CD4-positive, alpha-beta T cell treated with Interleukin-6 at 100 ng/mL for 8 hours (primary cell): ENCODE measurements around the gene RIIAD1.
"Not testable (repeated sequence)": the region's sequence is repeated elsewhere in the genome, so short reads cannot be mapped to it uniquely, and the experiment has no call there.

Source experiments
- DNase-seq: peaks from one replicate; pipeline ENCODE4 v3.0.0-alpha.2; 2020; ENCODE audit warnings: mixed read lengths, low spot score

Gene RIIAD1

GRCh38 chr1:151720974-151721787 is at the start of gene RIIAD1:
Gene RIIAD1, plus strand, starts transcription at chr1:151721522. Its CDS starts 15 bp downstream, at chr1:151721537.
- peak; percentile 46 for DNase-seq

DNA sequence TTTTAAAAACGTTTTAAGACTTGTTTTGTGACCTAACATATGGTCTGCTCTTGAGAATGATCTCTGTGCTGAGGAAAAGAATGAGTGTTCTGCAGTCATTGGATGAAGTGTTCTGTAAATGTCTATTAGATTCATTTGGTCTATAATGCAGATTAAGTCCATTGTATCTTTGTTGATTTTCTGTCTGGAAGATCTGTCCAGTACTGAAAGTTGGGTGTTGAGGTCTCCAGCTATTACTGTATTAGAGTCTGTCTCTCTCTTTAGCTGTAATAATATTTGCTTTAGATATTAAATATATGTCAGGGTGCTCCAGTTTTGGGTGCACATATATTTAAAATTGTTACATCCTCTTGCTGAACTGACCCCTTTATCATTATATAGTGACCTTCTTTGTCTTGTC is 47.9 kb upstream of the RIIAD1 start:
- no peak for DNase-seq

GRCh38 chr1:151680391-151680790 is 40.9 kb upstream of the RIIAD1 start:
- no peak for DNase-seq

DNA sequence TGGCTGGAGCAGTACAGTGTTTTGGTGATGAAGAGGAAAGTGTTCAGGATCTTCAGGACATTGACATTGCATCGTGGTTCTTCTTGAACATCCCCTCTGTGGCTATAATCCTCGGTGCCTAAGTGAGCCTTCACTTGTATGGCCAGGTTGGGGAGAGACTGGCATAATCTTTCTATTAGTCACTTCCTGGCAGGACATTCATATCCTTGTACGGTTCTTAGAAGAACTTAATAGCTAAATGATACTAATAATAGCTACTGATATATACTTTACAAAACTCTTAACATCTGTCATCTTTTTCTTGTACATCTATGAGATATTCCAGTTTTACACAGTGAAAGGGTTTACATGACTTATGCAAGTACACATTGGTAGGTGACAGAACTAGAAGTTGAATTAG is 40.5 kb upstream of the RIIAD1 start:
- no peak for DNase-seq

GRCh38 chr1:151681923-151682322 is 39.4 kb upstream of the RIIAD1 start:
- no peak for DNase-seq

GRCh38 chr1:151682901-151683300 is 38.4 kb upstream of the RIIAD1 start:
- DNase-seq = not testable (repeated sequence)

GRCh38 chr1:151684128-151684527 is 37.2 kb upstream of the RIIAD1 start:
- DNase-seq = no peak

GRCh38 chr1:151686561-151686960 is 34.8 kb upstream of the RIIAD1 start:
- DNase-seq = no peak

- DNase-seq = no peak
Observed at GRCh38 chr1:151689494-151689893, 31.8 kb upstream of the RIIAD1 start.

DNA sequence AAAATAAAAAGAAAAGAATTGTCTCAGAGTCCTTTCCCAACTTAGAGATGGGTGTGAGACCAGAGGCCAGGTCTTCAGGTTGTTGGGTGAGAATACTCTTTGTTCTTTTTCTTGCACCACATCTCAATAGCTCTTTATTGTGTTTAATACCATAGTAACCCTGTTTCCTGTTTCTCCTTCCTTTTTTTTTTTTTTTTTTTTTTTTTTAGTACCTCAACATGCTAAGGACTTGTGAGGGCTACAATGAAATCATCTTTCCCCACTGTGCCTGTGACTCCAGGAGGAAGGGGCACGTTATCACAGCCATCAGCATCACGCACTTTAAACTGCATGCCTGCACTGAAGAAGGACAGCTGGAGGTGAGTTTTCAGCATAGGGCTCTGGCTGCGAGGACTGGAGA is 29.1 kb upstream of the RIIAD1 start:
- DNase-seq = no peak

- no peak for DNase-seq
Observed at GRCh38 chr1:151693057-151693651, 28.2 kb upstream of the RIIAD1 start.

GRCh38 chr1:151701515-151701914 is 19.8 kb upstream of the RIIAD1 start:
- no peak for DNase-seq

DNA sequence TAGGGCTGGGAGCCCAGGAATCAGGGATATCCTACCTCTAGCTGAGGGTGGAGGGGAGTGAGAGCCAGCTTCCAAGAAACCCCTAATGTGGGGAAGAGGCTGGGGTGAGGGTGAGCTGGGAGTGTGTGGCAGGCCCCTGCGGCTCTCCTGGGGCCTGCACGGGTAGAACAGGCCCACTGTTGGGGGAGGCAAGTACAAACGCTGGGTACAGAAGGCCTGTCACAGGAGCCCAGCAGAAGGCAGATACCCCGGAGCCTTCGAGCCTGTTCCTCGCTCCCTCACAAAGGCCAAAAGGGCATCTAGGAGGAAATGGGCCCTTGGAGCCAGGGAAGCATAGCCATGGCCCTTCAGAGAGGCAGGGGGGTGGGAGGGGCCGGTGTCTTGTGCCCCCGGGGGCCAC is 18.4 kb upstream of the RIIAD1 start:
- DNase-seq = no peak

DNA sequence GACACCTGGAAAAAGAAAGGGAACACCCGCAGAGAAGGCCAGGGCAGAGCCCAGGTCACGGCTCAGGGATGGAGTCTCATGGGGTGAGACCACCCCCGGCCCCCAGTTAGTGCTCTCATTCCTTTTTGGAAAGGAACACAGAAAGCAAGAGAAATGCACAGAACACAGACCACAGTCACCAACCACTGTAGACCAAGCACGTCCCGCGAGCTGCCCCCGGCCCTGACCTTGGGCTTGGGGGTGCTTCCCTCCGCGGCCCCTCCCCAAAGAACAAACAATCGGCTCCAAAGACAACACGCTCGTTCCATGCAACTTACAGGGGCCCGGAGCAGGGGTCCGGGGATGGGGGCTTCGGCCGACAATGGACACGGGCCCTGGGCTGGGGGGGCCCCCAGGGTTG is 17.5 kb upstream of the RIIAD1 start:
- DNase-seq = no peak

GRCh38 chr1:151704246-151704645 is 17.1 kb upstream of the RIIAD1 start:
- no peak for DNase-seq

DNA sequence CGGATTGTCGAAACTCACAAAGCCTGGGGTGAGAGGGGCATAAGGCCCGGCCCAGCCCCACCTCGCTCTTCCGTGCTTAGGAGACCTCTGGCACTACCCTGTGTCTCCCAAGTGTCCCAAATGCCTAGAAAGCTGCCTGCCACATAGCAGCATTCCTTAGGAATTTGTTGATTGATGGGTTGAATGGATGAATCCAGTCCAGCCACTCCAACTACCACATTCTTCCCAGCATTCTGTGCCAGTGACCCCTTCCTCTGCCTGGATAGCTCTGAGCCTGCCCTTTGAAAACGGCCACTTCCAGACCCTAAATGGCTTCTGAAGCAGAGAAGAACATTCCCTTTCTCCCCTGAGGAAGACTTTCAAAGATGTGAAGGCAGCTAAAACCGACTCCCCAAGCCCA is 16.2 kb upstream of the RIIAD1 start:
- no peak for DNase-seq

- no peak for DNase-seq
Observed at GRCh38 chr1:151705753-151706463, 15.4 kb upstream of the RIIAD1 start.

DNA sequence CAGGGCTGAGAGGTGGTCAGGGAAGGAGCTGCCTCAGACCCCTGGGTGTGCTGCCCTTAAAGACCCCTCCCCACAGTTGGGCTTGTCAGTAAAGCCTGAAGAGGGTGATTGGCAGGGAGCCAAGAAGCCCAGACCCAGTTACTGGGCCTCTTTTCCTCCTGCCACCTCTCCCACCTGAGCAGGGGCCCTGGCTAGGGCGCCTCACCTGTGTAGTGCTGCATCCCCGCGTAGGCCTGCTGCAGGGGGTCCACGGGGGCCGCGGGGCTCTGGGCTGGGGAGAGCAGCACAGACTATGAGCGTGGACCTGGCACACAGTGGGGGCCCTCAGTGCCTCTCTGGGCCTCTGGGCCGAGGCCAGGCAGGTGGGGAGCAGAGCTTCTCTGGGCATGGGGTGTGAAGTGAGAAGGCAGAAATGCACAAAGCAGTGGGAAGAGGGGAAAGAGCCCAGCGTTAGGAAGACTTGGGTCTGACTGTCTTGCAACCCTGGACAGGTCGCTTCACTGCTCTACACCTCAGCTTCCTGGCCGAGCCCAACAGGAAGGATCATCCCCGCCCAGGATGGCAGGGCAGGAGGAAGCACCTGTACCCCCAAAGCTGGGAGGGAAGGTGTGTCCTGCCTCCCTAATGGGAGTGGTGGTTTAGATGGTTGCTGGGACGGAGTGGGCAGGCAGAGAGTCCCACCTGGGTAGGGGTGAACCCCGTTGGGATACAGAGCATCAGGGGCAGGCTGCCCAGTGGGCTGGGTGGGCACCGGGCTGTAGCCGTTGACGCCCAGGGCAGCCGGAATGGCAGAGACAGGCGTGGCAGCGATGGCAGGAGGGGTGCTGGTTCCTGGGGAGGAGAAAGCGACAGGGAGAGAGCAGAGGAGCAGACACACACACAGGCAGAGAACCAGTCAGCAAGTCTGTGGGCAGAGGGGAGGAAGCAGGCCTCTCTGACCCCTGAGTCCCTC is 14.6 kb upstream of the RIIAD1 start:
- no peak for DNase-seq

GRCh38 chr1:151707541-151708065 is 13.7 kb upstream of the RIIAD1 start:
- no peak for DNase-seq

GRCh38 chr1:151708891-151709290 is 12.4 kb upstream of the RIIAD1 start:
- DNase-seq = no peak

DNA sequence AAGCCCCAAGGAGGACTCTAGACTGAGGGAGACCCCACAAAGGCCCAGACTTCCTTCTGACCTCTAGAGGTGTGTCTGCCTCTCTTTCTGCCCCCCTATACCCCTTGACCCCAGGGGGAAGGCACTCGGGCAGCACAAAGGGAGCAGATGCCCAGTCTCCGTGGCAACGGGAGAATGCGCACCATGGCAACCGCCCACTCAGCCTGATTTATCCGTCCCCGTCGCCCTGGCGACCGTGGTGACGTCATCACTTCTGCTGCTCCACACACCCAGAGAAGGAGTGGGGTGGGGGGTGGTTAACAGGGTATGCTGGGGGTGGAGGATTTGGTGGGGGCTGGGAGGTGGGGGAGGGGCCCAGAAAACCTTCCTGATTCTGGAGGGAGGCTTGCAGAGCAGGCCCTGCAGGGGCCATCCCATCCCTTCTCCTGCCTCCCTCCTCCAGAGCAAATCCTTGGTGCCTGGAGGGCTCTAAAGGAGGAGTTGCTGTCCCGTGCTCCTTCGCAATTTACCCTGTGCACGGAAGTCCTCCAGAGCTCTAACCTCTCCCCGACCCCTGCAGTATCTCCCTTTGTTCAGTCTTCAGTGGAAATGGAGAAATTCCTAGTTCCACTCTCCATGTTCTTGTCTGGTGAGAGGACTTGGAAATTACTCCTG is 11.0 kb upstream of the RIIAD1 start:
- no peak for DNase-seq
